Measurements from ENCODE around the gene EHBP1L1. TPM values are rescaled to one million over a fixed set of nuclear protein-coding genes. Genes with fewer than 3 reads are reported as not detected.

EHBP1L1 gene
- total and polyA plus RNA-seq, 2 of the 8 experiments (the other 6 are each of a cell fraction or from before 2014, with no cell fraction given): 4.3 to 6.6 TPM

GRCh38 chr11:65598258-65598699 lies 22.4 kb downstream of the EHBP1L1 start (continued):
- TF ChIP-seq E2F6 (IDR thresholded peaks at IDR 0.05) (no peak), POU5F1 (IDR thresholded peaks at IDR 0.05; ENCODE audit: low read depth, low read length) (no peak), SIX5 (IDR thresholded peaks at IDR 0.05; ENCODE audit: low read depth, low read length) (no peak), BRCA1 (IDR thresholded peaks at IDR 0.05; ENCODE audit: low read depth, low read length) (no peak), SAP30 (IDR thresholded peaks at IDR 0.05; ENCODE audit: insufficient read depth, insufficient replicate concordance, low read length) (no peak)
